CD4-positive, alpha-beta T cell treated with Interleukin-17A for 4 hours (primary cell): ENCODE data around the gene PCDHGB2.
A peak's percentile ranks its signal among the peaks of the same experiment; 100 is the strongest.
"Not testable (repeated sequence)": the region's sequence is repeated elsewhere in the genome, so short reads cannot be mapped to it uniquely, and the experiment has no call there.

ENCODE experiments used
- DNase-seq: peaks from one replicate; pipeline ENCODE4 v3.0.0-alpha.2; 2020; ENCODE audit warnings: mixed read lengths

PCDHGB2 gene

GRCh38 chr5:141351591-141351990 lies 8.2 kb upstream of the PCDHGB2 start:
- no peak for DNase-seq

GRCh38 chr5:141354900-141355469 lies 4.8 kb upstream of the PCDHGB2 start, which contains the start of gene PCDHGA4:
PCDHGA4 (plus strand) TSS chr5:141355021; CDS start chr5:141355108, 87 bp downstream.
- DNase-seq: no peak

GRCh38 chr5:141355641-141356040 lies 4.2 kb upstream of the PCDHGB2 start:
- DNase-seq: no peak

- no peak for DNase-seq
These were observed 3.7 kb upstream of the PCDHGB2 start for GRCh38 chr5:141356133-141356532.

GRCh38 chr5:141356950-141357349 lies 2.8 kb upstream of the PCDHGB2 start:
- no peak for DNase-seq

GRCh38 chr5:141360685-141361084 lies 891 bp downstream of the PCDHGB2 start:
- no peak for DNase-seq

- no peak for DNase-seq
These were observed 2.9 kb downstream of the PCDHGB2 start for GRCh38 chr5:141362719-141363118.

- DNase-seq: no peak
These were observed 4.3 kb downstream of the PCDHGB2 start, which contains the start of gene PCDHGA5 for GRCh38 chr5:141363952-141364660. PCDHGA5 (plus strand) TSS chr5:141364162; CDS start chr5:141364331, 169 bp downstream.

GRCh38 chr5:141366016-141366896 lies 6.5 kb downstream of the PCDHGB2 start:
- no peak for DNase-seq

GRCh38 chr5:141369994-141370848 lies 10.4 kb downstream of the PCDHGB2 start, which contains the start of gene PCDHGB3:
PCDHGB3 (plus strand) TSS chr5:141370242; CDS start chr5:141370395, 153 bp downstream.
- peak; percentile 34 for DNase-seq

GRCh38 chr5:141371572-141372475 lies 12.0 kb downstream of the PCDHGB2 start:
- DNase-seq: no peak

GRCh38 chr5:141373673-141374317 lies 14.0 kb downstream of the PCDHGB2 start, which contains the start of gene PCDHGA6:
PCDHGA6 (plus strand) TSS chr5:141373891; CDS start chr5:141374084, 193 bp downstream.
- no peak for DNase-seq

GRCh38 chr5:141374627-141375026 lies 14.8 kb downstream of the PCDHGB2 start:
- DNase-seq: no peak

- not testable (repeated sequence) for DNase-seq
These were observed 15.8 kb downstream of the PCDHGB2 start for GRCh38 chr5:141375444-141376155.

GRCh38 chr5:141382469-141383294 lies 22.9 kb downstream of the PCDHGB2 start, which contains the start of gene PCDHGA7:
PCDHGA7 (plus strand) TSS chr5:141382742; CDS start chr5:141382900, 158 bp downstream.
- DNase-seq: no peak

- DNase-seq: no peak
These were observed 23.6 kb downstream of the PCDHGB2 start for GRCh38 chr5:141383345-141383744.

GRCh38 chr5:141384471-141385267 lies 24.9 kb downstream of the PCDHGB2 start:
- no peak for DNase-seq
